Posterior cingulate gyrus (tissue), 11 donors: ENCODE results near the gene EFCAB11.
"Not testable (repeated sequence)": the region's sequence is repeated elsewhere in the genome, so short reads cannot be mapped to it uniquely, and the experiment has no call there.

Experiments
- DNase-seq, 10 donors: peaks; one replicate each; pipeline versions ENCODE4 v3.0.0 to v3.0.0-alpha.2; 2020 to 2021; ENCODE audit warnings: mixed read lengths in 3 of 10
- intact Hi-C: fragments of 100-400 bp; cut with DNase I; formaldehyde crosslinking; loops from one replicate; pipeline ENCODE4 v1.15.1; 2023

The EFCAB11 gene

DNA sequence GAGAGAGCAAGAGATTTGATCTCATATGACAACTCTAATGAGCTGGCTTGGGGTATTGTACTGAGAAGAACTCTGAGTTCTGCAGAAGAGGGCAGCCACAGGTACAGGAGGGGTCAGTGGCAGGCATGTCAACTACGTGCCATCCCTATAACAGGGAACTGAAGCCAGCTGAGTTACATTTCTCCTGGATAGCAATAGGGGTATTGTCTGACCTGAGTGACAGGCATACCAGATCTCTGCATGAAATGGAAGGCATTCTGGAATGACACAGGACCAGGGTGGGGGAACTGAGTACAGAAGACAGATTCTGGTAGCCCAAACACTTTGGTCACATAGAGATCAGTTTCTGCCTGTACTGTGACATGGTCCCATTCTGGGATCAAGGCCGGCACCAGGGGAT lies 35.8 kb downstream of the EFCAB11 start:
- no peak for DNase-seq
- intact Hi-C loops = loop anchor here (5.0 kb wide), 1 partner anchor 741 kb away; no protein-coding TSS in a partner anchor

DNA sequence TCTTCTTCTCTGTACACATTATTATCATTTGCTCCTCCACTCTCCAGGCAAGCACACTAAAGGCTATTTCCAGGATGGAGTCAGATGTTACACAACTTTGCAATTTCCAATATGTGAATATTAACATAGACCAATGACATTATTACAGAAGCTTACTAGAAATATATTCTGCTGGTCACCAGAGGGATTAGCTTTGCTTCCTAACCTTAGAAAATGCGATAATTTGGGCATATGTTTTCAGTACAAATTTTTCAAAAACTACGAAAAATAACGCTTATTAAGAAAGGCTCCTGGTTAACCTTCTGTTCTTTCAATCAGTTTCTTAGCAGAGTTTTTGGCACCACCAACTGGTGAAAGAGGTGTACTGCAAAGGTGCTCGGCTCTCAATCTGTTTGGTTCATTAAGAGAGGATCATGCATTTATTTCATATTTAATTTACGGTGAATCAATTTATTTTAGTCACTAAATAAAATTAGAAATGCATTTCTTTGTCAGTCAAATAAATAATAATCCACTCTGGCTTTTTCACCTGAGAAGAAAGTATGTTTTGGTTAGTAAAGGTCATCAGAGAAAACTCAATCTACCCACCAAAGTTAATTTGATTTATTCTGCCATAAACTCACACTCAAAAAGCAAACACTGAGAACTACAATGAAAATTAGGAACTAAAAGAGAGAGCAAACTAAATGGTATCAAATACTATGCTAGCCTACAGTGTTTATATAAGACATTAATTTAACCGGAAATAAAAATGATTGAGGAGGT lies 39.2 kb downstream of the EFCAB11 start:
- intact Hi-C loops = loop anchor here (2.0 to 5.0 kb wide), 2 partner anchors 738 to 874 kb away; no protein-coding TSS in a partner anchor
- peak in 6 of 10 donors; percentile 35 to 88 (median 68) for DNase-seq

DNA sequence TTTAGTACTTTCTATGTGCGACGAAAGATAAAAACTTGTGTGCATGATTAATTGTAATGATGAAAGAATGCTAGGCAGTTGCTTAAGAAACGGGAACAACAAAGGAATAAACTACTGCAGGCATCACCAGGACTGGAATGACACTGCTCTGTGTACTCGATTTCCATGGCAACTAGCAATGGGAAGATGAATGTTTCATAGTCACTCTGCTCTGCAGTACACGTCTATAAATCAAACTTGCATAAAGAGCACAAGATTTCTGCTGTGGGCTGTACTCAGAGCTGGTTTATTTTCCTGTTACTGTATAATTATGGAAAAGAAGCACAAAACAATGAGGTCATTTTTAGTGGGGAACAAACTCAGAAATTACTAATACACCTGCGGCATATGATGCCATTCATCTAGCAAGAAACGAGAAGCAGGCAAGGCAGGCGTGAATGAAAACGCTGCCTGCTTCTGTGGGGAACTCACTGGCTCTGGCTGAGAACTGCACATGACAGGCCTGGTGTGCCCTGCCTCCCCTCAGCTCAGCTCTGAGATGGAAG lies 41.8 kb downstream of the EFCAB11 start:
- peak in 5 of 10 donors; percentile 27 to 87 (median 36) for DNase-seq
- intact Hi-C loops = loop anchor here (5.0 kb wide), 3 partner anchors 210 to 885 kb away; partner anchors contain the start of gene FOXN3

DNA sequence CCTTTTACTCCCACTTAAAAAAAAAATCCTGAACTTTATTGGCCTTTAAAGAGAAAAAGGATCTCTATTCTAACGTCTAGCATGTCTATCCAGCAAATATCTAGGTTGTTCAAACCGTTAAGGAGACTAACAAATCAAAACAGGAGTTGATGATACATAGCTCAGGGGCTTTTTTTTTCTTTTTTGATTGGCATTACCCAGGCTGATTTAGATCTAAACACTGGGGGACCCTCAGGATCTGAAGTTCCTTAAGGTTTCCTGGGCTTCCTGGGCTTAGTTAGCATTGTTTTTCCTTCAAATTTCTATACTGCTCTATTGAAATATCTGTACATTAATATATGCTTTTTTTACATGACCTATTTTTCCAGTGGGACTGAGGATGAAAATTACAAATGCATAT lies 42.3 kb downstream of the EFCAB11 start:
- intact Hi-C loops = loop anchor here (5.0 kb wide), 3 partner anchors 210 to 885 kb away; partner anchors contain the start of gene FOXN3
- DNase-seq = no peak

DNA sequence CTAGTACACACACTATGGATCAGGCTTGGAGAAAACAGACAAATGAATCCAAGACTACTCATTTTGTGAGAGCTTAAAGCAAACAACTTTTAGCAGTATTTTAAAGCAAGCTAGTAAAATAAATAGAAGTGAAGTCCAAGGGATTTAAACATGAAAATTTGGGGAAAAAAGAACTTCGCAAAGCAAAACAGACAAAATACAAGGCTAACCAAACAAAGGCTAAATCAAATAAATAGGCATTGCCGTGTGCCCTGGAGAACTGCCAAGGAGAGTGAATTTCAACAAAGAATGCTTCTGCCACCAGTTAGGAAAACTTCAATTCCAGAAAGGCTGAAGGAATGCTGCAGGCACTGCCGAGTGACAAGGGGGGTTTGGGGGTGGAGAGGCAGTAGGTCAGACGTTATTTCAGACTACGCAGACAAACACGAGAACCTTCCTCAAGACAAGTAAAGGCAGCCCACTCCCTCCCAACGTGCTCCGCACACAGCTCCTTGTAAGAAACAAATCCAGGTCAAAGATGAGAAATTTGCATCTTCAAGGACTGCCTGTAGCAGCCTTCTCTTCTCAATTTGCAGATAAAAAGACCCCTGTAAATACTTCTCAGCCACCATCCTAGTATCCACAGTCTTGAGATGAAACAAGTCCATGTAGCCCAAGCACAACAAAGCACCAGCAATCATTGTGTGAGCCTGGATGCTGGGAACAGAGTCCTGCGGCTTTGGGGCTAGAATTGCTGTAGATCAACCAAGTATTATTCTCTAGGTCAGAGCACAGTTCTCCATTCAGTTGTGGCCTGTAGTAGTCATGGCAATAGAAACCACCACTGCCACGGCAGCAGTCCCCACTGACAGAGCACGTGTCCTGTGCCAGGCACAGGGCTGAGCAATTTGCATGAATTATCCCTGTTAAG lies 43.3 kb downstream of the EFCAB11 start:
- peak in 7 of 10 donors; percentile 38 to 92 (median 47) for DNase-seq
- intact Hi-C loops = loop anchor here (5.0 kb wide), 3 partner anchors 209 to 884 kb away; partner anchors contain the start of gene FOXN3

DNA sequence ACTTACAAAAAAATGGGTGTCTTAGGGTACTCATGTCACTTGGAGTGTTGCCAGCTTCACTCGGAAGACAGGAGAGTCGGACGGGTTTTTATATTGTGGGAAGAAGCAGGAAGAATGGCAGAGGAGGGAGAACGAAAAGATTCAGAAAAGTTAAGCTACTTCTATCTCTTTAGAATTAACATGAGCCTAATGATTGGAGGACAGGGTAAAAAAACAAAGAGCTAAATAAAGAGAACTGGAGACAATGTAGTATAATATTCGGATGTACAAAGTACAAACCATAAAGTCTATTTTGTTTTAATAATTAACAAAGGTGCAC lies 43.9 kb downstream of the EFCAB11 start:
- no peak for DNase-seq
- intact Hi-C loops = loop anchor here (5.0 kb wide), 3 partner anchors 208 to 883 kb away; partner anchors contain the start of gene FOXN3

DNA sequence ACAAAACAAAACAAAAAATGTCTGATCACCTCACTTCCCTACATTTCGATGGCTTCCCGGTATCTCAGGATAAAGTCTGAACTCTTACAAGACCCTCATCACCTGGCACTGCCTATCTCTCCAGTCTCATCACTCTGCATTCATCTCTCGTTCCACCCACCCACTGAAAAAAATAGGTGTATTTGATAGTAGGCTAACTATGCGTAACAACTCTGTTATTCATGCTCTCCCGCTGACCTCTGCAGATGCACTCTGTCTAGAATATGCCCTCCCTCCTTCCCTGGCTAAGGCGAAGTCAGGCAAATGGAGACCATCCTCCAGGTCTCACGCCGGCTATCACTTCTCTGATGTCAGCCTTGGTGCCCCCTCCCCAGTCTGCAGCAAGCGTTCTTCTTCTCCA lies 44.9 kb downstream of the EFCAB11 start:
- intact Hi-C loops = no loop called here

DNA sequence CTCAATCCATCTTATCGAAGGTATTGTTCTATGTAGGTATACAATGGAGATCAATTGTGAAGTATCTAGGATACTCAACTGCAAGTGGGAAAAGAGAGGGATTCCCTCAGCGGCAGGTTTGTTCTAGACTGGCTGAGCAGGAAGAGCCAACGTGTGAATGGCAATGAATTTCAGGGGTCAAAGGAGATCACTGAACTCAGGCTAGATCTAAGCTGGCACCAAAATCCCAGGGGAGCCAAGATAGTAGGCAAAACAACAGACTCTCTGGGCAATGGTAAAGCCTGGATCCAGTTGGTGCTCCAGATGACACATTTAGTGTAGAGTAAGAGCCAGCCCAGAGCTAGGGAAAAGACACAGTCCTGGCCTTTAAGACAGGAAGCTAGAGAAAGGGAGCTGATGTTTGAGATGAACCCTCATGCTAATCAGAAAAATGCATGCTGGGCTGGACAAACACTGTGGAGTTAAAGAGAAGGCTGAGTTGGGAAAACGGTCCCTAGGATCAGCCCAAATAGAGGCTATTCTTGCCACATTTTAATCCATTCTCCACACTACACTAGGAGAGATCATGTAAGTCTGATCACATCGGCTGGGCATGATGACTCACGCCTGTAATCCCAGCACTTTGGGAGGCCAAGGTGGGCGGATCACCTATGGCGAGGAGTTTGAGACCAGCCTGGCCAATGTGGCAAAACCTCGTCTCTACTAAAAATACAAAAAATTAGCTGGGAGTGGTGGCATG lies 45.6 kb downstream of the EFCAB11 start:
- DNase-seq = no peak

More for the DNA sequence above, 44.9 kb downstream of the EFCAB11 start:
- no peak for DNase-seq

DNA sequence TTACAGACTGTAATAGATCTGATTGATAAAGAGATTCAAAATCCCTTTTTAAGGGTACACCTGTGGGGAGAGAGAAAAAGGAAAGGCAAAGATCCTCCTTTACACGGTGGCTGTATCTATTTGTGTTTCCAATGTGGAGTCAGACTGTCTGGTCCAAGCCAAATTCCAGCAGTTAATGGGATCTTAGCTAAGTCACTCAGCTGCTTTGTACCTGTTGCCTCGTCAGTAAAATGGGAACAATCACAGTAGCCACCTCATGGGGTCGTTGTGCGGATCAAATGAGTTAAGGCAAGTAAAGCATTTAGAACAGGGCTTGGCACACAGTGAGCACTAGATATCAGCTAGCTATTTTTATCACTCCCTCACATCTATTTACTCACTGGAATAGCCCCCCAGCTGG lies 46.9 kb downstream of the EFCAB11 start:
- intact Hi-C loops = no loop called here
- DNase-seq = no peak

More for the DNA sequence above, 45.6 kb downstream of the EFCAB11 start:
- intact Hi-C loops = no loop called here

DNA sequence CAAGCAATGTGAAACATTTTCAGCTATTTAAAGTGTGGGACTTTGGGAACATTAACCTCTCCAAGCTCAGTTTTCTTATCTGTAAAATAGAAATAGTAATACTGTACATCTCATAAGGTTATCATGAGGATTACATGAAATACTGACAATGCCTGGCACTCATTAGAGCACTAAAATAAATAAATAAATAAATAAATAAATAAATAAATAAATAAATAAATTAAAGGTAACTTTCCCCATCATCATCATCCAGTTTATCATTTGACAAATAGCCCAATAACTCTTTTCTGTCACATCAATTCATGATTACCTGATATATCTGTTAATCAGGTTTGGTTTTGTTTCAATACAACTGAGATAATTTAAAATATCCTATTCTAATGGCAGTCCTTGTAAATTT lies 48.5 kb downstream of the EFCAB11 start:
- DNase-seq = no peak
- intact Hi-C loops = no loop called here

DNA sequence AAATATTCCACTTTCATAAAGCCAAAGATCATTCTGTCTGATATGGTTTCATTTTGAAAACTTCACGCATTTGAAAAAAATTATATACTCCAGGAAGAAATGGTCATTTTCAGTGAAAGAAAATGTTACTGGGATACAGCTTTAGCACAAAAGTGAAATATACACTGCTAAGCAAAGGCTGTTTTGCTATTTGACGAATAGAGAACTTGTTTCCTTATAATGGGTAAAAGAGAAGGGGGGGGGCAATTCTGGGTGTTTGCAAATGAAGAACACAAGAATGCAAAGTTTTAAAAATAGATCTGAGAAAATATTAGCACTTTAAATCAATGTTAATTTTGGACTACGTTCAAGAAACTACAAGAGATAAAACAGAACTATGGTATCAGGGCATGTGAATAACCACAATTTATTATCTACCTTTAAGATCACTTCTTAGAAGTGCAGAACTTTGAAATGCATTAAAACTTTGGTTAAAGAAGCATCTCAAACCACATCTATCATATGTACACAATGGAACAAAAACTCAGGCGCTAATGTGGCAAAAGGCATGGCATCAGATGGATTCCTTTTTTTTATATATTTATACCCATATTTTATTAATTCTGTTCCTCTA lies 51.1 kb downstream of the EFCAB11 start:
- DNase-seq = no peak
- intact Hi-C loops = no loop called here

DNA sequence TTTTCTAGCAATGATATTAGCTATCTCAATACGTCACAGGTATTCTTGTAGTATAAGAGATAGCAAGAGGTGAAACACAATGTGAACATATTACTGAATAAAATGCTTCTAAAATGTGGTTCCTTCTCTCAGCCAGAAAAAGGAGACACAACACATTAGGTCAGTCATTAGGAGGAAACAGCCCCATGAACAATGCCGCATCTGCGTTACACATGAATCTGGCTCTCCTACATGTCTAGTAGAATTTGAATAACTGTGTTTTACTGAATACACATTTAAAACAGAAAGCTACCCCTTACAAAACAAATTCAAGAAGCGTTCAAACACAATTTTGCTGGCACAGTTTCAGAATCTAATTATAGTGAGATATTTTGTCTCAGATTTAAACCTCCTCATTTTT lies 51.6 kb downstream of the EFCAB11 start:
- intact Hi-C loops = no loop called here

DNA sequence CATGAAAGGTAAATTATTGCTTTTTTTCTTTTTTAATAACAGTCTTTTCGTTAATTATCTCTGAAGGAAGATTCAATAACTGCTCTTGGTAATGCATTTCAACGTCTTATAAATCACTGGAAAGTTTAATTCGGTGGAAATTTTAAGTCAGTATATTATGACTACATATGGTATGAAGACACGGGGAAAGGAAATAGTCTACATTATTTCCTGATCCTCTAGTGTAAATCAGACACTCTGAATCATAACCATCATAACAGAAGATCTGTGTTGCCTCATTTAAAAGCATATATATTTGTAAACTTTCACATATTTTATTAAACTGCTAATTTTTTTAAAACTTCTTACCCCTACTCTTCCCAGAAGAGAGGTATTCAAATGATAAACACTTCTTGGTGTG lies 53.7 kb downstream of the EFCAB11 start:
- DNase-seq = no peak
- intact Hi-C loops = no loop called here

More for the DNA sequence above, 51.6 kb downstream of the EFCAB11 start:
- DNase-seq = no peak

DNA sequence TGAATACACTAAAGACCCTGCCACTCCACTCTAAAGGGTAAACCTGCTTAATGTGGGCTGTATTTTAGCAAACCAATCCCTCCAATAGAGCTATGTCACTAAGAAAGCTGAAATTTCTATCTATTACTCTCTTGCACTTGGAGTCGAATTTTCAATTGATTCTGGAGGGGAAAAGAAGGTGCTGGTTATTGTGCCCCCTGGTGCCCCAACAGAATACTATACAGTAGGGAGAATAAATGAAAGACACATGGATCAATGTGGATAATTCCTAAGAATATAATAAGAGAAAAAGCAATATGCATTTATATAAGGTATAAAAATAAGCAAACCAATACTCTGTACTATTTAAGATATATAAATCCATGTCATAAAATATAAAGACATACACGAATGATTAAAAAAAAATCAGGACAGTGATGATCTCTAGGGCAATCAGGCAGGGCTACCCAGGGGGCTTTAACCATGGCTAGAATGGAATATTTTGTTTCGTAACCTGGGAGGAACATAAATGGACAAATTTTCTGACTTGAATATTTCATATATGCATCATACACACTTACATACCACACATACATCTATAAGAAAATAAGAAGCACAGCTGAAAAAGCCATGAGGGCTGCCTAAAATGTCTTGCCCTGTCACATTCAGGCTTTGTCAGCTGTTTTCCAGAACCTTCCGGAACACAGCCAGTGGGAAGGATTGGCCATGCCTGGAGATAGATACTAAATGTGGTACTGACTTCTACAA lies 54.4 kb downstream of the EFCAB11 start:
- no peak for DNase-seq
- intact Hi-C loops = no loop called here

DNA sequence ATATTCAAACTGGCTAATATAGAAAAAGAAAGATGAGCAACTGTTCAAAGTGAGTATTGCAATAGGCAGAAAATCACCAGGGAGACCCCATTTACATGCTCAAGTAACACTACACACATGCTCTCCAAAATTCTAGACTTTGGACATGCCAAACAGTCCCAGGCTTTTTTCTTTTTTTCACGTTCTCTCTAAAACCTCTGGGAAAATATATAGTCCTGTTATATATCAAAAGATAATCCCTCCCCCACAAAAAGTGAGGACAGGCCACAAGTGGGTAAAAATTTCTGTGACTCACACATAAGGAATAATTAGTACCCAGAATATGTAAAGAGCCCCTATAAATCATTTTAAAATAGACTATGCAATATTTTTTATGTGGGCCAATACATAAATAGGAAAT lies 55.2 kb downstream of the EFCAB11 start:
- no peak for DNase-seq
- intact Hi-C loops = no loop called here

DNA sequence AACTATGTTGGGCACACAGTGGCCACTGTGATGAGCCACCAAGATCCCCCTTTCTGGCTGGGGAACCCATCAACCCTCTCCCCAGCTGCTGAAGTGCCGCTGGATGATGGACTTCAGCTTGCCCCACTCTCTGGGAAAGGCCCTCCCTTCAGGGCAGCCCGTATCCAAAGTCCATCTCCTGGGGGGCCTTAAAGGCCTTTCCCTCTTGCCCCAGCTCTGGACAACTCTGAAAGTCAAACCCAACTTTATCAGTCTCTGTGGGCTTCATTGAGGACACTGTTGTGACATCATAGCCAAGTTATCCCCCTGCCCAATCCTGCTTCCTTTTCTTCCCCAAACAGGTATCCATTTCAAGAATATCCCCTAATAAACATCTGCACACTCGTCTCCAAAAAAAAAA lies 61.1 kb downstream of the EFCAB11 start:
- intact Hi-C loops, DNase-seq: not testable (repeated sequence)

DNA sequence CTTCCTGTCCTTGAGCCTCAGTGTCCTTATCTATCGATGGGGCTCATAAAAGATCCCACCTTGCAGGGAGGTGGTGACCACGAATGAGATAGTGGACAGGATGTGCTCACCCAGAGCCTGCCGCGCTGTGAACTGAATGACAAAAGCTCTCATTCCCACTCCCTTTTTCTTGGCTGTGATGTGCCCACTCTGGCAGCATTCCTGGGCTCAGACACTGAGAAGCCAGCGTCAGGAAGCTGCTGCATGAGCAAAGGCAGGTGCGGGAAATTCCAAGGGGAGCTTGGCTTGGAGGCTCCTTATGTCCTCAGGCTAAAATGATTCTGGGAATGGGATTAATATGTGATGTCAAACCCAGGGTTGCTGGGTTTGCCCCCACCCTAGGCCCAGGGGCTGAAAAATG lies 61.6 kb downstream of the EFCAB11 start:
- intact Hi-C loops = no loop called here
- DNase-seq = no peak

DNA sequence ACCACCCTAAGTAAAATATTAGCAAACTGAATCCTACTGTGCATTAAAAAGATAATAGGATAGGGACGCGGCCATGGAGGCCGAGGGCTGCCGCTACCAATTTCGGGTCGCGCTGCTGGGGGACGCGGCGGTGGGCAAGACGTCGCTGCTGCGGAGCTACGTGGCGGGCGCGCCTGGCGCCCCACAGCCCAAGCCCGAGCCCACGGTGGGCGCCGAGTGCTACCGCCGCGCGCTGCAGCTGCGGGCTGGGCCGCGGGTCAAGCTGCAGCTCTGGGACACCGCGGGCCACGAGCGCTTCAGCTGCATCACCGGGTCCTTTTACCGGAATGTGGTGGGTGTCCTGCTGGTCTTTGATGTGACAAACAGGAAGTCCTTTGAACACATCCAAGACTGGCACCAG lies 62.8 kb downstream of the EFCAB11 start:
- intact Hi-C loops, DNase-seq: not testable (repeated sequence)

DNA sequence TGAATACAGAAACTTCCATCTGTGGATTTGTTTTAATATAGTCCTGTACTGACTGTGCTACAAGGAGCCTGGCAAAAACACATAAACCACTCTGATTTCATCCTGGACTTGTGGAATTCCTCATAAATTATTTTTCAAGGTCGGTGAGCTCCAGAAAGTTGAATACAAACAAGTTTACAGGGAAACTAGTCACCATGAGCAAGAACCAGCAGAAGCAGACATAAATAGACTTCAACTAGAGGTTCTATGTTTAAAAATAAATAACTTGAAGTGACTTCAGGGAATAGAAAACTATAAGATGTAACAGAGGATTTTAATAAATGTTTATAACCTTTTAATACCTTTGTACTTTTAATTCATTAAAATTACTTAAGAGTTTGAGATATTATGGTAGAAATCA lies 63.5 kb downstream of the EFCAB11 start:
- intact Hi-C loops = no loop called here

More for the DNA sequence above, 63.5 kb downstream of the EFCAB11 start:
- no peak for DNase-seq
